ENCODE measurements around the gene TFEB.

- TF ChIP-seq POLR2A (IDR thresholded peaks at IDR 0.05) (no peak), POLR2AphosphoS5 (IDR thresholded peaks at IDR 0.05) (no peak)
These were observed 96.2 kb downstream of the TFEB start for GRCh38 chr6:41638935-41639808.

Data from spleen (tissue), 3 donors.